GM19455 (cell line): ENCODE measurements around the gene AGBL5.

Experiments
- ATAC-seq: cut with Tn5 transposase; IDR thresholded peaks from one replicate; pipeline ENCODE4 v1.9.1; 2021; ENCODE audit not compliant: unreplicated experiment

Gene AGBL5

GRCh38 chr2:27076323-27076722 is 24.9 kb downstream of the AGBL5 start:
- ATAC-seq, result no peak

GRCh38 chr2:27077231-27077630 is 25.8 kb downstream of the AGBL5 start:
- ATAC-seq, result no peak

- ATAC-seq, result no peak
Observed at GRCh38 chr2:27078267-27079194, 27.1 kb downstream of the AGBL5 start, which contains the start of gene EMILIN1. TSS of gene EMILIN1 (plus strand) at chr2:27078615. CDS start at chr2:27079066, 451 bp downstream.

GRCh38 chr2:27079233-27080139 is 28.0 kb downstream of the AGBL5 start:
- no peak for ATAC-seq

GRCh38 chr2:27080140-27080469 is 28.6 kb downstream of the AGBL5 start:
- no peak for ATAC-seq

- ATAC-seq, result no peak
Observed at GRCh38 chr2:27080603-27080936, 29.1 kb downstream of the AGBL5 start.

- no peak for ATAC-seq
Observed at GRCh38 chr2:27081984-27082772, 30.7 kb downstream of the AGBL5 start.

- ATAC-seq, result no peak
Observed at GRCh38 chr2:27082773-27083409, 31.4 kb downstream of the AGBL5 start.

- no peak for ATAC-seq
Observed at GRCh38 chr2:27083410-27084296, 32.2 kb downstream of the AGBL5 start.

GRCh38 chr2:27084297-27085061 is 33.0 kb downstream of the AGBL5 start:
- ATAC-seq, result no peak

GRCh38 chr2:27085062-27085672 is 33.7 kb downstream of the AGBL5 start:
- ATAC-seq, result no peak

- peak; percentile 1 for ATAC-seq
Observed at GRCh38 chr2:27085673-27086089, 34.2 kb downstream of the AGBL5 start.

GRCh38 chr2:27086090-27086723 is 34.7 kb downstream of the AGBL5 start:
- ATAC-seq, result peak; percentile 77

- peak; percentile 24 for ATAC-seq
Observed at GRCh38 chr2:27086724-27087593, 35.5 kb downstream of the AGBL5 start, which contains the start of gene KHK. TSS of gene KHK (plus strand) at chr2:27086772. CDS start at chr2:27087260, 488 bp downstream.

- no peak for ATAC-seq
Observed at GRCh38 chr2:27087823-27088410, 36.4 kb downstream of the AGBL5 start.

- no peak for ATAC-seq
Observed at GRCh38 chr2:27088634-27089033, 37.2 kb downstream of the AGBL5 start.
